Stomach (tissue), 4 donors: ENCODE data around the gene FUT1.

Experiments
- CTCF ChIP-seq, 7 experiments: fragments of 450-650 bp in 4 of 7; fragments of 200-600 bp in 3 of 7; sonication (generic) in 3 of 7; IDR thresholded peaks; one replicate each; pipeline ENCODE4 v1.5.1; 2016 to 2019; ENCODE audit warnings: antibody characterized with exemption in 7 of 7, control low read depth in 2 of 7, mild to moderate bottlenecking in 1 of 7
- POLR2A ChIP-seq, 4 donors: fragments of 450-650 bp; IDR thresholded peaks; one replicate each; pipeline ENCODE4 v1.6.1; 2016; ENCODE audit warnings: antibody characterized with exemption in 4 of 4, control low read depth in 2 of 4, mild to moderate bottlenecking in 1 of 4, moderate library complexity in 1 of 4
- POLR2AphosphoS5 ChIP-seq, 3 donors: sonication (generic); formaldehyde crosslinking; IDR thresholded peaks; one replicate each; pipeline ENCODE4 v1.6.1; 2016; ENCODE audit warnings: antibody characterized with exemption in 3 of 3

- no peak for TF ChIP-seq POLR2AphosphoS5 (IDR thresholded peaks at IDR 0.05)
- no peak for TF ChIP-seq CTCF (IDR thresholded peaks at IDR 0.05)
- TF ChIP-seq POLR2A (IDR thresholded peaks at IDR 0.05) = no peak
These were observed 33.7 kb downstream of the FUT1 start for GRCh38 chr19:48718711-48719231.
